CD4-positive, alpha-beta T cell treated with Interleukin-4 for 1 hour (primary cell): ENCODE data around the gene SRF.

Experiments
- DNase-seq, 2 donors: peaks; one replicate each; pipeline ENCODE4 v3.0.0-alpha.2; 2020 to 2022

The SRF gene

DNA sequence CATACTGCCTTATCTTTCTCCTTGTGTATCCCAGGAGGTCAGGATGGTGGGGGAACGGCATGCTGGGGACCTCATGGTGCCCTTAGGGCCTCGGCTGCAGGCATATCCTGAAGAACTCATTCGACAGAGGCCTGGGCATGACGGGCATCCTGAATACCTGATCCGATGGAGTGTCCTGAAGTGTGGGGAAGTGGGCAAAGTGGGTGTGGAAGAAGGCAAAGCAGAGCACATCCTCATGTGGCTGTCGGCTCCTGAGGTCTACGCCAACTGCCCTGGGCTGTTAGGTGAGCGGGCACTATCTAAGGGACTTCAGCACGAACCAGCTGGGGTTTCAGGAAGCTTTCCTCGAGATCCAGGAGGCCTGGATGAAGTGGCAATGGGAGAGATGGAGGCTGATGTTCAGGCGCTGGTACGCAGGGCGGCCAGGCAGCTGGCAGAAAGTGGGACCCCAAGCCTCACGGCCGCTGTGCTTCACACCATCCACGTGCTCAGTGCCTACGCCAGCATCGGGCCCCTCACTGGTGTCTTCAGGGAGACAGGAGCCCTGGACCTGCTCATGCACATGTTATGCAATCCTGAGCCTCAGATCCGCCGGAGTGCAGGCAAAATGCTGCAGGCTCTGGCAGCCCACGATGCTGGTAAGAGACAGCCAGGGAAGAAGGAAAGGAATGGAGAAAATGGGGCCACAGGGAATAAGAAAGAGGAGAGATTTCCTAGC, 13.4 kb downstream of the SRF start:
- DNase-seq: no peak

DNA sequence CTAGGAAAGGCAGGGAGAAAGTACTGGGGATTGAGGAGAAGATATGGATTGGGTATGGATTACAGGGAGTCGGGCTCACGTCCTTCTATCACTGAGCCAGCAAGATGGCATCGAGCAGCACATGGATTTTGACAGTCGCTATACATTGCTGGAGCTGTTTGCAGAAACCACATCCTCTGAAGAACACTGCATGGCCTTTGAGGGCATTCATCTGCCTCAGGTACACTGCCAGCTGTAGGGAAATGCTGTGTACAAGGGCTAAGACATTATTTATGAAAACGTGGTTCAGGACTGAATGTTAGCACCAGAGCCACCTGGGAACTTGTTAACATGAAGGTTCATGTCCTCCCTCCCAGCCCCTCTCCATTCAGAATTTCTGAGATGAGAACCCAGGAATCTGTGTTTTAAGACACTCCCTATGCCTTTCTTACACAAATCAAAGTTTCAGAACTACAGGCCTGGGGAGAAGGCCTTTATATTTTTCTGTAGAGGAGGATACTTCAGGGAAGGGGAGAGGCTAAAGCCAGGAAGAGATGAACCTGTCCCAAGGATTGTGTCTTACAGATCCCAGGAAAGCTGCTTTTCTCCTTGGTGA, 14.4 kb downstream of the SRF start:
- DNase-seq: peak in 1 of 2 donors; percentile 46

DNA sequence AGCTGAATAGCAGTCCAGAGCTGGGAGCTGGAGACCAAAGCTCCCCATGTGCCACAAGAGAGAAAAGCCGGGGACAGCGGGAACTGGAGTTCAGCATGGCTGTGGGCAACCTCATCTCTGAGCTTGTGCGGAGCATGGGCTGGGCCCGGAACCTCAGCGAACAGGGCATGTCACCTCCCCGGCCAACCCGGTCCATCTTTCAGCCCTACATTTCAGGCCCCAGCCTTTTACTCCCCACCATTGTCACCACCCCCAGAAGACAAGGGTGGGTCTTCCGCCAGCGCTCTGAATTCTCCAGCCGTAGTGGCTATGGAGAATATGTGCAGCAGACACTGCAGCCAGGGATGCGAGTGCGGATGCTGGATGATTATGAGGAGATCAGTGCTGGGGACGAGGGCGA, 14.9 kb downstream of the SRF start:
- DNase-seq: no peak

DNA sequence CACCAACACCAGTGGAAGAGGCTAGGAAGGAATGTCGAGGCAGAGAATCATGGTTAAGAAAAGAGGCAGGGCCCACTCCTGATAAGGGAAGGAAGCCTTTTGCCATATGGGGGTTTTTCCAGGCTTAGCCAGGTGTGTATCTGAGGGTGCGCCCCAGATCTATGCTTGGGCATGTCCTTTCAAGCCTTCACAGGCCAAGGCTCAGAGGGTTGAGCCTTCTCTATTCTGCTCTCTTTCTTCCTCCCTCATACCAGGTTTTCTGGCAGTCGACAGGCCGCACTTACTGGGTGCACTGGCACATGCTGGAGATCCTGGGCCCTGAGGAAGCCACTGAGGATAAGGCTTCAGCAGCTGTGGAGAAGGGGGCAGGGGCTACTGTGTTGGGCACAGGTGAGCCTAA, 15.6 kb downstream of the SRF start:
- no peak for DNase-seq

DNA sequence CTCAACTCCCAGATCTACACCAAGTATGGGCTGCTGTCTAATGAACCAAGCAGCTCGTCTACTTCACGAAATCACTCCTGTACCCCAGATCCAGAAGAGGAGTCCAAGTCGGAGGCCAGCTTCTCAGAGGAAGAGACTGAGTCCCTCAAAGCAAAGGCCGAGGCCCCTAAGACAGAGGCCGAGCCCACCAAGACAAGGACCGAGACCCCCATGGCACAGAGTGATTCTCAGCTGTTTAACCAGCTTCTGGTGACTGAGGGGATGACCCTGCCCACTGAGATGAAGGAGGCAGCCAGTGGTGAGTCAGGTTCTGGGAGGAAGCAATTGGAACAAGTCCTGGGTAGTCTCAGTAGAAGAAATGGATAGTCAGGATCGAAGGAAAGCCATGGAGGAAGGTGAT, 16.8 kb downstream of the SRF start:
- no peak for DNase-seq

DNA sequence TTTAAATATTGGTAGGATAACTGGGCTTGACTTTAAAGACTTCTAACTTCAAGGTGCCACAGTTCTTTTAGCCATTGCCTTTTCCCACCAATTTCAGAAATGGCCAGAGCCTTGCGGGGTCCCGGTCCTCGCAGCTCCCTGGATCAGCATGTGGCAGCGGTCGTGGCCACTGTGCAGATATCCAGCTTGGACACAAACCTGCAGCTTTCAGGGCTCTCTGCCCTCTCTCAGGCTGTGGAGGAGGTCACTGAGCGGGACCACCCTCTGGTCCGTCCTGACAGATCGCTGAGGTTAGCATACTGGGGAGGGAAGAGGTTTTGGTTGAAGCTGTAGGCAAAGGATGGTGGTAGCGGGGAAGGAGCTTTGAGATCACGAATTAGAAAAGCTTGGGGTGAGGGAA, 17.4 kb downstream of the SRF start:
- DNase-seq: no peak

DNA sequence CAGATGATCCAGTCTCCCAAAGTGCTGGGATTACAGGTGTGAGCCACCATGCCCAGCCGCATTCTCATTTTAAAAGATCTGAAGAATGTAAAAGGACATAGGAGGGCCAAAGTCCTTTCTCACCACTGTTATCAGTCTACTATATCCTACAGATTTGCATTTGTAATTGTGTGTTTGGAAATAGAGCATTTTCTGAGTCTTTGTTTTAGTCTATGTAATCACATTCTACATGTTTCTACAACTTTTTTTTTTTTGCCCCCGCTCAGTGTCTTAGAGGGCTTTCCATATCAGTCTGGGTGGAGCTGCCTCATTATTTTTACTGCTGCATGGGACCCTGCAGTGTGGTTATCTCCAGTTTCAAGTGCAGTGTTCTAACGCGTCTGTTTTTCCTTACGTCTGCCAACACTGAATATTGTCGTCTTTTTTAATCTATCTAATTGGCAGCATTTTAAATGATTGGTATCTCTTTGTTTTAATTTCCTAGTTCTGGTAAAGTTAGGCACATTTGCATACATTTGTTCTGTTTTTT, 18.8 kb downstream of the SRF start:
- no peak for DNase-seq

DNA sequence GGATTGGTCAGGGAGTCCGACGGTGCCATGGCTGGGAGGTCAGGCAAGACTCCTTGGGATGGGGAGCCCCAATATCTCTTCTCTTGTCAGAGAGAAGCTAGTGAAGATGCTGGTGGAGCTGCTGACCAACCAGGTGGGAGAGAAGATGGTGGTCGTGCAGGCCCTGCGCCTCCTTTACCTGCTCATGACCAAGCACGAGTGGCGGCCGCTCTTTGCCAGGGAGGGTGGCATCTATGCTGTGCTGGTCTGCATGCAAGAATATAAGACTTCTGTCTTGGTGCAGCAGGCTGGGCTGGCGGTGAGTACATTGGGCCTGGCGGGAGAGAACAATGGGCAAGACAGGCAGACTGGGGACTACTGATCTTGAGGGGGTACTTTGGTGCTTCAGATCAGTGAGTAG, 21.8 kb downstream of the SRF start:
- DNase-seq: no peak

DNA sequence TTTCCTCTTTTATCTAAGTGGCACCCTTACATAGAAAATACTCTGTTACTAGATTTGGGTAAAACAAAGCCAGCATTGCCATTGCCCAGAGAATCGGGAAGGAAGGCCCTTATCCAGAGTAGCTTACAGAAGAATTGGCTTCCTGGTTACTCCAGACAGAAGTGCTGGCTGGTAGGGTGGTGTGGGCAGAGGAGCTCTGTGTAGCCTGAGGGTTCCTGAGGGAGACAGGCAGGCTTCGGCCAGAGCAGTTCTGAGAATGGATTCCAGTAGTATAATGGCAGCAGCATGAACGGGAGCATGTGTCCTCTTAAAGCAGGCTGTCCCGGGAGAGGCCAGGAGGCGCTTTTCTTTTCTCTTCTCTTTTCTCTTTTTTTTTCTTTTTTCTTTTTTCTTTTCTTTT, 22.9 kb downstream of the SRF start:
- DNase-seq: peak in 1 of 2 donors; percentile 2

DNA sequence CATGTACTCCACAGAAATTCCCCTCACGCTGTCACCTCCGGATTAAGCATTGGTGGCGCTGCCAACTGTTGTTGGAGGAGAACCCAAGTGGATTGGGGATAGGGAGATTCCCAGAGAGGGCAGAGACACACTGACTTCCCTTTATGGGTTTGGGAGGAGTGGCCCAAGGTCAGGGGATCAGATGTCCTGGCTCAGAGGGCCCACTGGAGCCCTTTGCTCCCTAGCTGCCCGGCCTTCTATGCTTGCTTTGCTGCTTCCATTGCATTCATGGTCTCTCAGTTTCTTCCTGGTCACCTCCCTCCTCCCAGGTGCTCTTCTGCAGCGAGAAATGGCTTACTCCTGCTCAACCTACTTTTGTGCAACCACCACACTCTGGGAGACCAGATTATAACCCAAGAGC, 25.3 kb downstream of the SRF start:
- peak in 1 of 2 donors; percentile 9 for DNase-seq

DNA sequence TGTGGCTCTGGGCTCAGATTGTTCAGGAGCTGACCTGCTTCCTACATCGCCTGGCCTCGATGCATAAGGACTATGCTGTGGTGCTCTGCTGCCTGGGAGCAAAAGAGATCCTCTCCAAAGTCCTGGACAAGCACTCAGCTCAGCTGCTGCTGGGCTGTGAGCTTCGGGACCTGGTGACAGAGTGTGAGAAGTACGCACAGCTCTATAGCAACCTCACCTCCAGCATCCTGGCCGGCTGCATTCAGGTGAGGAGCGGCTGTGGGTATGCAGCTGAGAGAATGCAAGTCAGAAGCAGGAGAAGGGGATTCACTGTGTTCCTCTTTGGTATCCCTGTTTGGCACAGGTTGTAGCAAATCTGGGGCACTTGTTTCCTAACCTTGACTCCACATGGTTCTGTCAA, 28.8 kb downstream of the SRF start:
- peak in 1 of 2 donors; percentile 3 for DNase-seq

DNA sequence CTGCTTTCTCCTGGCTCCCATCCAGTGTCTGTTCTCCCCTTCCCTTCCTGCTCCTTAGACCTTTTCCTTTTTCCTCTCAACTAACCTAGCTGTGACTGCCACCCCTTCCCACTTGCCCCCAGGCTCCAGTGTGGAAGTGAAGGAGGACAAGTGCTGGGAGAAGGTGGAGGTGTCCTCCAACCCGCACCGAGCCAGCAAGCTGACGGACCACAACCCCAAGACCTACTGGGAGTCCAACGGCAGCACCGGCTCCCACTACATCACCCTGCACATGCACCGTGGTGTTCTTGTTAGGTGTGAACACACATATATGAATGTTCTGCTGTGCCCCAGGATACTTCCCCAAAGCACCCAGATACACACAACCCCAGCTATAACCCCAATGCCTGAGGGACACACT, 29.5 kb downstream of the SRF start:
- DNase-seq: peak in 1 of 2 donors; percentile 1

DNA sequence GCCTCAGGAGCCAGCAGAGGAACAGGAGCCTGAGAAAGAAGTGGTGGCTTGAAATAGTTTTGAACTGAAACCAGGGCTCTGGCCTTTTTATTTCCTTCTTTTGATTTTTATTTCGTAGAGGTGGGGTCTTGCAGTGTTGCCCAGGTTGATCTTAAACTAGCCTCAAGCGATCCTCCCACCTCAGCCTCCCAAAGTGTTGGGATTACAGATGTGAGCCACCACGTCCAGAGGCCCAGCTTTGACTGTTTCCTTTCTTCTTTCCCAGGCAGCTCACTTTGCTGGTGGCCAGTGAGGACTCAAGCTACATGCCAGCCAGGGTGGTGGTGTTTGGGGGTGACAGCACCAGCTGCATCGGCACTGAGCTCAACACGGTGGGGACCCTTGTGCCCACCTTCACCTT, 31.4 kb downstream of the SRF start:
- DNase-seq: no peak

DNA sequence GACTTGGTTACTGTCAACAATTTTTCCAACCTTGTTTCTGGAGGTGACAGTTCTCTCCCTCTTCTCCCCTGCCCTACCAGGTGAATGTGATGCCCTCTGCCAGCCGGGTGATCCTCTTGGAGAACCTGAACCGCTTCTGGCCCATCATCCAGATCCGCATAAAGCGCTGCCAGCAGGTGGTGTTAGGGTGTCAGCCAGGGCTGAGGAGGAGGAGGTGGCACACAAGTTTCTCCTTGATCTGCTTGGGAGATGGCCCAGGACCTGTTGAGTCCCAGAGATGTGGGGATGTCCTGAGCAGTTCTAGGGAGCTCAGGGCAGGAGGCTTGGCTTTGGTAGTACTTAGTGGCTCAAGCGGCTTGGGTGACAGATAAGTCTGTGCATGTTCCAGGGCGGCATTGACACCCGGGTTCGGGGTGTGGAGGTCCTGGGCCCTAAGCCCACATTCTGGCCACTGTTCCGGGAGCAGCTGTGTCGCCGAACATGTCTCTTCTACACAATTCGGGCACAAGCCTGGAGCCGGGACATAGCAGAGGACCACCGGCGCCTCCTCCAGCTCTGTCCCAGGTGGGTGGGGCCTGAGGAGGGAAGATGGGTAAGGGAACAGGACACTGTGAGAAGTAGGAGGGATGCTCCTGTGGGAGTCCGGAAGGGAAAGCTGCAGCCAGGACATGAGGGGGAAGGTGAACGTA, 32.1 kb downstream of the SRF start:
- no peak for DNase-seq

DNA sequence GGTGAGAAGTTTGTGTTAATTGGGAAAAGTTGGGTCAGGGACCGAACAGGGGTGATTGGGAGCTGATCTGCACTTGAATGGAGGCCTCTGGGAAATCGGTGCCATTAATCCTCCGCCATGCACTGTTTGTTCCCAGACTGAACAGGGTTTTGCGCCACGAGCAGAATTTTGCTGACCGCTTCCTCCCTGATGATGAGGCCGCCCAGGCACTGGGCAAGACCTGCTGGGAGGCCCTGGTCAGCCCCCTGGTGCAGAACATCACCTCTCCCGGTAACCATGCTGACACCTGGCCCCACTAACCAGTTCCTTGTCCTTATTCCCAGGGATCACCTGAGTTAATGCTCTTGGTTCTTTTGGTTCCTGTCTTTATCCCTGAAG, 32.6 kb downstream of the SRF start:
- DNase-seq: no peak

DNA sequence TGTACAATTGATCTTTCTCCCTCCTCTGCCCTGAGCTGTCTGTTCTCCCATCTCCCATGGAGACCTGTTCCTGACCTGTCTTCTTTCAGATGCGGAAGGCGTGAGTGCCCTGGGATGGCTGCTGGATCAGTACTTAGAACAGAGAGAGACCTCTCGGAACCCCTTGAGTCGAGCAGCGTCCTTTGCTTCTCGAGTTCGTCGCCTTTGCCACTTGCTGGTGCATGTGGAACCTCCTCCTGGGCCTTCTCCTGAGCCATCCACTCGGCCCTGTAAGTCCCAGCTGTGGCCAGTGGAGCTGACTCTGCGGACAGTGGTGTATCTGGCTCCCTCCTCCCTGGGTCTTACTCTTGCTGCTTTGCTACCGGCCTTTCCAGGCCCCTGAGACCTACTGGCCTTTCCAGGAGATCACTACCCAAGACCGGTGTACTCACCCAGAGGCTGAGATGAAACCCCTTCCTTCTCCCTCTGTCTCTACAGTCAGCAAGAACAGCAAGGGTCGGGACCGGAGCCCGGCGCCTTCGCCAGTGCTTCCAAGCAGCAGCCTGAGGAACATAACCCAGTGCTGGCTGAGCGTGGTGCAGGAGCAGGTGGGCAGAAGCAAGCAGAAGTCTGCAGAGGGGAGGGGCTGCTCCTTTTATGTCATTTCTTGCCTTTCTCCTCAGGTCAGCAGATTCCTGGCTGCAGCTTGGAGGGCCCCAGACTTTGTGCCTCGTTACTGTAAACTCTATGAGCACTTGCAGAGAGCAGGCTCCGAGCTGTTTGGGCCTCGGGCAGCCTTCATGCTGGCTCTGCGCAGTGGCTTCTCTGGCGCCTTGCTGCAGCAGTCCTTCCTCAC, 33.4 kb downstream of the SRF start:
- no peak for DNase-seq

DNA sequence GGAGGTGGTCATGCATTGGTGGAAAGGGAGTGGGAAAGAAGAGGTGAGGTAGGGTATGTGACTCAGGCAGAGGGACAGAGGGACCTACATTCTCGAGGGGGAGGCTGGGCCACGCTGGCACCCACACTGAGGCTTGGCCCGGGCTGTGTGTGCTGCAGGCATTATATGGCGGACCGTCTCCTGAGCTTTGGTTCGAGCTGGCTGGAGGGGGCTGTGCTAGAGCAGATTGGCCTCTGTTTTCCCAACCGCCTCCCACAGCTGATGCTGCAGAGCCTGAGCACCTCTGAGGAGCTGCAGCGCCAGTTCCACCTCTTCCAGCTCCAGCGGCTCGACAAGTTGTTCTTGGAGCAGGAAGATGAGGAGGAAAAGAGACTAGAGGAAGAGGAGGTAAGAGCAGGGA, 34.8 kb downstream of the SRF start:
- no peak for DNase-seq

DNA sequence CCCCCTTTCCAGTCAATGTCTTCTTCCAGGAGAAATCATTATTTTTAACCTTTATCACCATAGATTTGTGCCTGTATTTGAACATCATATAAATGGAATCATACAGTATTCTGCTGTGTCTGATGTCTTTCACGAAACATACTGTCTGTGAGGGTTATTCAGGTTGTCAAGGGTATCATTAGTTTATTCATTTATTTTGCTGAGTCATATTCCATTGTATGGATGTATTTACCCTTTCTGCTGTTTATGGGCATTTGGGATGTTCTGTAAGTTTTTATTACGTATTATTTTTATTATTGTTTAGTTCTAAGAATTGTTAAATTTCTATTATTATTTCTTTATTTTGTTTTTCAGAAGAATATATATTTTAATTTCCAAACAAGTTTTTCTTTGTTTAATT, 36.2 kb downstream of the SRF start:
- no peak for DNase-seq

DNA sequence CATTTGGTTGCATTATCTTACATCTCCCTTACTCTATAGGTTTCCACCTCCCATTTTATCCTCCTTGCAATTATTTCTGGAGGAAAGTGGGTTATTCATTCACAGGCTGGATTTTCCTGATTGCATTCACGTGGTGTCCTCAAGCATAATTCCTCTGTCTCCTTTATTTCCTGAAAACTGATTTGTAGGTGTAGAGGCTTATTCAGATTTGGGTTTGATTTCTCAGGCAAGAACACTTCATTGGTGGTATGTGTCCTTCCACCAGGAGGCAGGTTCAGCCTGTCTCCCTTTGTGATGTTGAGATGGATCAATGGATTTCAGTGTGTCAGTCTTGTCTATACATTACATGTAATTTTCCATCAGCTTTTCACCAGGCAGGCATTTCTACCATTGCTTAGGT, 40.9 kb downstream of the SRF start:
- no peak for DNase-seq

DNA sequence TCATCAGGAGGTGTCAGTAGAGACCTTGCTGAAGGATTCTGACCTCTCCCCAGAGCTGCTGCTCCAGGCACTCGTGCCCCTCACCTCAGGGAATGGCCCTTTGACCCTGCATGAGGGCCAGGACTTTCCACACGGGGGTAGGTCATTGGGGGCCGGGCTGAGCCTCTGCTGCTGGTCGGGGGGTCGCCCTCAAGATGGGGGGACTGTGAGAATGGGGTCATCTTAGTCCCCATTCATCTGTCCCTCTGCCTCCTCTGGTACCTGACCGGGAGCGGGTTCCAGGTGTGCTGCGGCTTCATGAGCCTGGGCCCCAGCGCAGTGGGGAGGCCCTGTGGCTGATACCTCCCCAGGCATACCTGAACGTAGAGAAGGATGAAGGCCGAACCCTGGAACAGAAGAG, 42.4 kb downstream of the SRF start:
- no peak for DNase-seq

DNA sequence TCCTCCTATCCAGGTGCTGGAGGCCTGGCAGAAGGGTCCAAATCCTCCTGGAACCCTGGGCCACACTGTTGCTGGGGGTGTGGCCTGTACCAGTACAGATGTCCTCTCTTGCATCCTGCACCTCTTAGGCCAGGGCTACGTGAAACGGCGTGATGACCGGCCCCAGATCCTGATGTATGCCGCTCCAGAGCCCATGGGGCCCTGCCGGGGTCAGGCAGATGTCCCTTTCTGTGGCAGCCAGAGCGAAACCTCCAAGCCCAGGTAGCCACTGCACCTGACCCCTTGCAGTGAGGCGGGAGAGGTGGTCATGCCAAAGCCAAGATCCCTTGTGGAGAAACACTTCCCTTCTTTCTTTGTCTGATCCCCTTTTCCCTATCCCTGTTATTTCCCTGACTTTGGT, 44.0 kb downstream of the SRF start:
- DNase-seq: no peak

DNA sequence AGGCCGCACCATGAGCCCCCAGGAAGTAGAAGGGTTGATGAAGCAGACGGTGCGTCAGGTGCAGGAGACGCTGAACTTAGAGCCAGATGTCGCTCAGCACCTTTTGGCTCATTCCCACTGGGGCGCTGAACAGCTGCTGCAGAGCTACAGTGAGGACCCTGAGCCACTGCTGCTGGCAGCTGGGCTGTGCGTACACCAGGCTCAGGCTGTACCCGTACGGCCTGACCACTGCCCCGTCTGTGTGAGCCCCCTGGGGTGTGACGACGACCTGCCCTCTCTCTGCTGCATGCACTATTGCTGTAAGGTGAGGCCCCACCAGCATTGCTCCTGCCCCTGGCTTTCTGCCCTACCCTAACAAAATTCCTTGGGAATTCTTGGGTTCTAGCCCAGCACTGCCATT, 45.1 kb downstream of the SRF start:
- no peak for DNase-seq

DNA sequence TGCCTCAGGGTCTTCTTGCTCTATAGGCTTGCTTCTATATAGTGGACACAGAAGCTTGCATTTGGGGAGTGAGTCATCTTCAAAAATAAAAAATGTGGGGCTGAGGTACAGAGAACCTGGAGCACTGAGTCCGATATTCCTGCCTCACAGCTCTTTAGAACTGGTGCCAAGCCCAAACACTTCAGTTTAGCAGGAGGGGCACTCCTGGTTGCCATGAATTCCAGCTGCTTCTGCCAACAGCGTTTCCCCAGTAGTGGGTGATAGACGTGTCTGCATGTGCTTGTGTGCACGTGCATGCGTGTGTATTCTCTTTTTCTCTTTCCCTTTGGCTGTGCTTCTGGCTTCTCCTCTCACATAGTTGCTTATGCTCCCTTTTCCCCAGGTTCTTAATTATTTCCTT, 46.3 kb downstream of the SRF start:
- DNase-seq: no peak
